ENCODE results near the gene RERE.
"Not testable (repeated sequence)": the region's sequence is repeated elsewhere in the genome, so short reads cannot be mapped to it uniquely, and the experiment has no call there.

Gene RERE

GRCh38 chr1:8747879-8748825 lies 69.3 kb downstream of the RERE start:
- DNase-seq: no peak

DNA sequence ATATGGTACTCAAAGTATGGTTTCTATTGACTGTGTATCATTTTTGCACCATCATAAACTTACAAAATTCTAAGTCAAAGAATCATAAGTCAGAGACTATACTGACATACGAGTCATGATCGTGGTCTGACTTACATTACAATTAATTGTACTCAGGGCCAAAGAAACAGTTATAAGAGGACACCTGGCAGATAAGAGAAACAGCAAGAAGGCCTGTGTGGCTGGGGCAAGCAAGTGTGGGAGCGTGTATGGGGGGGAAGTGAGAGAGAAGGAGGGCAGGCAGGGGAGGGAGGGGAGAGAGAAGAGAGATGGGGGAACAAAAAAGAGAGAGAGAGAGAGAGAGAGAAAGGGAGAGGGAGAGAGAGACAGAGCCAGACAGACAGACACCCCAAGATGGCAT lies 70.9 kb downstream of the RERE start:
- no peak for DNase-seq

- DNase-seq: no peak
Measured at GRCh38 chr1:8745749-8746390, 71.6 kb downstream of the RERE start.

DNA sequence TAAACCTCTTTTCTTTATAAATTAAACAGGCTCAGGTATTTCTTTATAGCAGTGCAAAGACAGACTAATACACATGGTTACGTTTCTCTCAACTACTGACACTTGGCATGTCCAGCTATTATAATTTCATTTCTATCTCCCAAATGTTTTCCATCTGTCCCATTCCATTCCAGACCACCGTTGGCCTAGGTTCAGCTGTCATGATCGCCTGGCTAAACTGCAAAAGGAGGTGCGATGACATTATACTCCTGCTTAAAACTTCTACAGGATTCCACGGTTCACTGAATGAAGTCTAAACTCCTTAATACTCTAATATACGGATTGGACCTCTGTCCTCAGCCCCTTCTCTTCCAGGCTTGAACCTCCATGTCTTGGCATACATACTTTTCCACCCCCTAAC lies 72.1 kb downstream of the RERE start:
- DNase-seq: no peak

DNA sequence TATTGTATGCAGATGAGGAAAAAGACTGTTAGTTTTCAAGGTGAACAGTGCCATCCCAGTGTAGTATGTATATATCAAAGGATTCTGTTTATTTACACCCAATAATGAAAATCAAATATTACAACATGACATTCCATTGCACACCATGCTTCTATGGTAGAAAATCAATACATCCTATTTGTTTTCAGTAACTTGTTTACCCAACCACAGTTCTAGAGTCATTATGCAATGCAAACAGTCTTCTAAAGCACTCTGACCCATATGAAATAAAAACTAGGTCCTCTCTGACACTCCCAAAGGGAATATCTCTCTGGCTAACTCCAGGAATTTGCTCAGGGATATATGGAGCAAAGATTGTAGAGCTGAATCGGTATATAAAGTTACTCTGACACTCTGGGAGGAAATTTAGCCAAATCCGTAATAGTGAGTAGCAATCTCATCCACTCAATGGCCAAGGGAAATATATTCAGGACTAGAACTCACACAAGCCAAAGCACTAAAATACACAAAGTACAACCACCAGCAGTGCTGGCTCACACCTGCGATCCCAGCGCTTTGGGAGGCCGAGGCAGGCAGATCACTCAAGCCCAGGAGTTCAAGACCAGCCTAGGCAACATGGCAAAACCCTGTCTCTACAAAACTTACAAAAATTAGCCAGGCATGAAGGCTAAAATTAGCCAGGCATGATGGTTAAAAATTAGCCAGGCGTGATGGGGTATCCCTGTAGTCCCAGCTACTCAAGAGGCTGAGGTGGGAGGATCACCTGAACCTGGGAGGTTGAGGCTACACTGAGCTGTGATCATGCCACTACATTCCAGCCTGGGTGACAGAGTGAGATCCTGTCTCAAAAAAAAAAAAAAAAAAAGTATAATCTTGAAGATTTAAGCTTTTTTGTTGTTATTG lies 75.2 kb downstream of the RERE start:
- DNase-seq: no peak

GRCh38 chr1:8740034-8740449 lies 77.4 kb downstream of the RERE start:
- no peak for DNase-seq

DNA sequence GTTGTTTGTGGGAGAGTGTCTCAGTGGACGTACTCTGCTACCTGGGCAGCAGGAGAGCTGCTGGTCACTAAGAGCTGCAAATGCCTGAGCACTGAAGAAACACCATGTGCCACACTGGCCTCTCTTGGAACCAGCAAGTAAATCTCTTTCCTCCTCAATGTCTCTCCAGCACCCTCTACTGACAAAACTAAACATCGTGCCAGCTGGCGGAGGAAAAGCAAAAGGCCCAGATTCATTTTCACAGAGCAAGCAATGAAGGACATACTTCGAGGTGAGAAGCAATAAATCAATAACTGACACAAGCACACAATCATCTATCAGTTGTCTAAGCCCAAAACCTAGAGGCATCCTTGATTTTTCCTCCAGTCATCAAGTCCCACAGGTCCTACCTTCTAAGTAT lies 78.1 kb downstream of the RERE start:
- DNase-seq: no peak

DNA sequence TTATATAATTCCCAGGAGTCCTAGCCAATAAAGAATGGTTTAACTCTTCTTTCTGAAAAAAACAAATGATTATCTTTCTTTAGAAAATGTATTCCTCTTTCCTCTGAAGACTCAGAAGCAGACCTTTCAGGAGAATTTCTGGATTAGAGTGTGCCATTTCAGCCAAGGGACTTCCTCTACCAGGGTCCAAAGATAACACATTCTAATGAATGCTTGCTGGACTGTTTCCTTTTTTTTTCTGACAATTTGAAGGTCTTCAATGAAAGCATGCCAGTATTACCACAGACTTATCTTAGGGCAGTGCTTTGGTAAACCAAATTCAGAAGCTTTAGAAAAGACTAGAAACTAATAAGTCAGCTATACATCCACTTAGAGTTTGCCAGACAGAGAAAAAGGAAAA lies 80.5 kb downstream of the RERE start:
- no peak for DNase-seq

GRCh38 chr1:8733484-8733883 lies 84.0 kb downstream of the RERE start:
- no peak for DNase-seq

DNA sequence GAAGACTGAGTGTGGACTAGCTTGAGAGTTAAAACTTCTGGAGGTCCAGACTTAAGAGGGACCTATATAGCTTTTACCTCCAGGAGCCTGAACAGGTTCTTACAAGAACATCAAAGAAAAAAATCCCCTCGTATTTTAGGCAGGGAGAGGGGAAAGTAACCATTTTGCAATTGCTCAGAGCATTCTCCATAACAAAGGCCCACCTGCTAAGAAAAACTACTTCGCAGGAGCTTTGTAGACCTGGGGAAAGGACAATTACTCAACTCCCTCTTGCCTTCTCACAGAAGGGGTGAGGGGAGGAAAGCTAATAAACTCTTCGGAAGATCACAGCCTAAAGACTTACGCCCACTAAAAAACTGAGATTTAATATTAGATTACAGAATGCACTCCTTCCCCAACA lies 86.3 kb downstream of the RERE start:
- no peak for DNase-seq

GRCh38 chr1:8728464-8728863 lies 89.0 kb downstream of the RERE start:
- no peak for DNase-seq

GRCh38 chr1:8727809-8728213 lies 89.6 kb downstream of the RERE start:
- DNase-seq: no peak

- not testable (repeated sequence) for DNase-seq
Measured at GRCh38 chr1:8727316-8727715, 90.1 kb downstream of the RERE start.

GRCh38 chr1:8726801-8727186 lies 90.6 kb downstream of the RERE start:
- DNase-seq: not testable (repeated sequence)

- DNase-seq: no peak
Measured at GRCh38 chr1:8723010-8723409, 94.4 kb downstream of the RERE start.

- DNase-seq: no peak
Measured at GRCh38 chr1:8722366-8722765, 95.1 kb downstream of the RERE start.

DNA sequence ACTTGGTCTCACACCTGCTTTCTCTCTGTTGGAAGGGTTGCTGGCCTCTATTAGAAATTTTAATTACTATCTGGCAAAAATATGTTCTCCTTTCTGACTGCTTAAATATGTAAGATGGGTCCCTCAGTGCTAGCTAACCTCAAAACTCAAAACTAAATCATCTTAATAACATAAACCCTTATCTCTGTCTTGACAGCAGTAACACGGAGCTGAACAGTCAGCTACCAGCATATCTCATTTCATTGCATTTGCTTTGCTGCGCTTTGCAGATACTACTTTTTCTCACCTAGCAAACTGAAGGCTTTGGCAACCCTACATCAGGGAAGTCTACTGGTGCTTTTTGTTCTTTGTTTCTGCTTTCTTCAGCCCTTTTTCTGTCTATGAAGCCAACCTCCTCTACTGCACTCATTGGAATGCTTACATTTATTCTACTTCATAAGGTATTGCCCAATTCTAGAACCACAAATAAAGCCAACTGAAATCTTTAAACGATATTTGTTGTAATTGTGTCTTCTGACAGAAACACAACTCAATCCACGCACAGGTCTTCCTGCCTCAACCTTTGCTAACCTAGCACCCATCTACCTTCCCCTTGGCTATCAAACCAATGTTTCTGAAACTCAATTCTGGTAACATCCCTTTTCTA lies 95.6 kb downstream of the RERE start:
- DNase-seq: no peak

- DNase-seq: no peak
Measured at GRCh38 chr1:8720347-8720746, 97.1 kb downstream of the RERE start.

DNA sequence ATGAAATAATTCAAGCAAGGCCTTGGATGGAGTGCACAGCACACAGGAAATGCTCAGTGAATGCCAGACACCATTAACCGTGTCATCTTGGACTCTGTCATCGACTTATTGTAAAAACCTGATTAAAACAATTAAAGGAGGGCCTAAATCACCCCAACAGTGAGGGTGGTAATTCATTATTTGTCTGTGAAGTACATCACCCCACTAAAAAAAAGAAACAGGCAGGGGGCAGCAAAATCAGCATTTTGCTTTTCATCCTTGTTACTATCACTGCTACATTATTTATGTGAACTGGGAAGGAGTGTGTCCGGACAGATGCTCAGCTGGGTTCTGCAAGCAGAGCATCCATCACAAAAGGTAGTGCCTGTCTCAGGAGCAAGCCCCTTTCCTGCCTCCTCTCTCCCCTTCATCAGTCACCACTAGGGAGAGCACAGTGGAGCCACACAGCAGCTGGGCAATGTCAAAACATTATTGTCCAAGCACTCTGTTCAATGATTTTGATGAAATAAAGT lies 98.5 kb downstream of the RERE start:
- DNase-seq: no peak

DNA sequence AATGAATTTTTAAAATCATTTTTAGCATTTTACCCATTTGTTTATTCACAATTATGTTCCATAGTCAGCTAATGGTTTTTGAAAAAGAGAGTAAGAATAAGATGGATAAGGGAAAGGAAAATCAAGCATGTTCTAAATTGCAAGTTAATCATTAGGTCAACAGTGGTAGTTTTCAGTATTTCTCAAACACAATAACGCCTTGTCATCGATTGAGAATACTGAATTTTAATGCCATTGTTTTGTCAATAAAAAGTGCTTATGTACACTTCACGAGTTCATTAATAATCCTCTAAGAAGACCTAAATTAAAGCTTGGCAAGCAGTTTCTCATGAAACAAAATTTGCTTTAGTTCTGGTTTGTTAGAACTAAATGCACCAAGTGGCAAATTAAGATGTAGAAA lies 100.3 kb downstream of the RERE start:
- DNase-seq: no peak

GRCh38 chr1:8716238-8716637 lies 101.2 kb downstream of the RERE start:
- no peak for DNase-seq

GRCh38 chr1:8714173-8714572 lies 103.3 kb downstream of the RERE start:
- no peak for DNase-seq

Measured in activated effector memory CD4-positive, alpha-beta T cell treated with anti-CD3 and anti-CD28 coated beads, Interleukin-2, amount 50 U/mL, for 16 hours (primary cell).